ENCODE measurements around the gene STAG1. TPM values are rescaled to one million over a fixed set of nuclear protein-coding genes. Genes with fewer than 3 reads are reported as not detected.
"Not testable (repeated sequence)": the region's sequence is repeated elsewhere in the genome, so short reads cannot be mapped to it uniquely, and the experiment has no call there.

The STAG1 gene
- total RNA-seq, 1 donor from 2014 or later = 24.1 TPM

DNA sequence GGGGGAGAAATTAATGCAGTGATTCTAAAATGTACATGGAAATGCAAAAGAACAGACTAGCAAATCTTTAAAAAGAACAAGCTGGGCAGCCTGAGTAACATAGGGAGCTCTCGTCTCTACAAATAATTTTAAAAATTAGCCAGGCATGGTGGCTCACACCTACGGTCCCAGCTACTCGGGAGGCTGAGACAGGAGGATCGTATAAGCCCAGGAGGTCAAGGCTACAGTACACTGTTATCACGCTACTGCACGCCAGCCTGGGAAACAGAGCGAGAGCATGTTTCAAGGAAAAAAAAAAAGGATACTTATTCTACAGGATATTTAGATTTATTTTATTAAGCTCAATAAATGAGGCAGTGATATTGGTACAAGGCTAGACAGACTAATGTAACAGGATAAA lies 40.9 kb downstream of the STAG1 start:
- no peaks in the 10 kb centered on the region for H3K9me3 ChIP-seq (ENCODE audit: insufficient read depth, low read depth, low read length)
- Mint-ChIP-seq H3K27me3 (ENCODE audit: low read depth, unreplicated experiment) (no peaks in the 10 kb centered on the region), H3K9me3 (ENCODE audit: unreplicated experiment) (no peaks in the 10 kb centered on the region), H3K27ac (ENCODE audit: unreplicated experiment) (no peak overlapping the region), H3K36me3 (ENCODE audit: low read depth, unreplicated experiment) (no peaks in the 10 kb centered on the region), H3K4me3 (ENCODE audit: unreplicated experiment) (no peak overlapping the region), H3K4me1 (ENCODE audit: low read depth, unreplicated experiment) (peaks cover 2% of the 10 kb centered on the region)
- no peak overlapping the region for H3K4me3 ChIP-seq (ENCODE audit: insufficient read depth, low read depth, low read length)
- H3K27me3 ChIP-seq (ENCODE audit: insufficient read depth, low read length) = no peaks in the 10 kb centered on the region
- H4K20me1 ChIP-seq (ENCODE audit: insufficient read depth, low read length) = peaks cover 56% of the 10 kb centered on the region
- H3K4me1 ChIP-seq (ENCODE audit: insufficient read depth, low read length) = no peaks in the 10 kb centered on the region
- no peak overlapping the region for H3K9ac ChIP-seq (ENCODE audit: low read length)
- no peak overlapping the region for H3K27ac ChIP-seq (ENCODE audit: low read depth, low read length)
- H2AFZ ChIP-seq (ENCODE audit: low read depth, low read length) = no peak overlapping the region
- TF ChIP-seq EZH2 (IDR thresholded peaks at IDR 0.05; ENCODE audit: insufficient read depth, low read length) (no peak), CTCF (IDR thresholded peaks at IDR 0.05; ENCODE audit: insufficient read depth, low read depth, low read length) (no peak)
- FAIRE-seq (no peak), DNase-seq (ENCODE audit: low read depth) (no peak)
- H3K36me3 ChIP-seq (ENCODE audit: insufficient read depth, low read length) = no peaks in the 10 kb centered on the region
- H3K79me2 ChIP-seq (ENCODE audit: insufficient read depth, low read length) = peaks cover 94% of the 10 kb centered on the region
- no peak overlapping the region for H3K4me2 ChIP-seq (ENCODE audit: low read length)

DNA sequence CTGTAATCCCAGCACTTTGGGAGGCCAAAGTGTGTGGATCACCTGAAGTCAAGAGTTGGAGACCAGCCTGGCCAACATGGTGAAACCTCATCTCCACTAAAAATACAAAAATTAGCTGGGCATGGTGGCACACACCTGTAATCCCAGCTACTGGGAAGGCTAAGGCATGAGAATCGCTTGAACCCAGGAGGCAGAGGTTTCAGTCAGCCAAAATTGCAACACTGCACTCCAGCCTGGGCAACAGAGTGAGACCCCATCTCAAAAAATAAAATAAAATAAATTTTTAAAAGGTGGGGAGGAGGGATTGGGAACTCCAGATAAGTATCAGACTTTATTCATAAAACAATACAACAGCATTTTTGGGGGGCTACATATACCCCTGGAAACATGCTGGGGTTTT lies 42.4 kb downstream of the STAG1 start:
- H3K27me3 Mint-ChIP-seq (ENCODE audit: low read depth, unreplicated experiment); H3K9me3 Mint-ChIP-seq (ENCODE audit: unreplicated experiment); H2AFZ ChIP-seq (ENCODE audit: low read depth, low read length); H3K27ac Mint-ChIP-seq (ENCODE audit: unreplicated experiment); FAIRE-seq; DNase-seq (ENCODE audit: low read depth); H3K4me1 Mint-ChIP-seq (ENCODE audit: low read depth, unreplicated experiment); H3K9ac ChIP-seq (ENCODE audit: low read length); H3K27me3 ChIP-seq (ENCODE audit: insufficient read depth, low read length); H3K36me3 Mint-ChIP-seq (ENCODE audit: low read depth, unreplicated experiment); H3K9me3 ChIP-seq (ENCODE audit: insufficient read depth, low read depth, low read length); H3K4me3 Mint-ChIP-seq (ENCODE audit: unreplicated experiment); H3K4me3 ChIP-seq (ENCODE audit: insufficient read depth, low read depth, low read length); H3K27ac ChIP-seq (ENCODE audit: low read depth, low read length); H3K36me3 ChIP-seq (ENCODE audit: insufficient read depth, low read length); H3K4me2 ChIP-seq (ENCODE audit: low read length); H3K4me1 ChIP-seq (ENCODE audit: insufficient read depth, low read length): not testable (repeated sequence)
- Histone ChIP-seq H3K79me2 (ENCODE audit: insufficient read depth, low read length) (peaks cover 95% of the 10 kb centered on the region), H4K20me1 (ENCODE audit: insufficient read depth, low read length) (peaks cover 70% of the 10 kb centered on the region)

DNA sequence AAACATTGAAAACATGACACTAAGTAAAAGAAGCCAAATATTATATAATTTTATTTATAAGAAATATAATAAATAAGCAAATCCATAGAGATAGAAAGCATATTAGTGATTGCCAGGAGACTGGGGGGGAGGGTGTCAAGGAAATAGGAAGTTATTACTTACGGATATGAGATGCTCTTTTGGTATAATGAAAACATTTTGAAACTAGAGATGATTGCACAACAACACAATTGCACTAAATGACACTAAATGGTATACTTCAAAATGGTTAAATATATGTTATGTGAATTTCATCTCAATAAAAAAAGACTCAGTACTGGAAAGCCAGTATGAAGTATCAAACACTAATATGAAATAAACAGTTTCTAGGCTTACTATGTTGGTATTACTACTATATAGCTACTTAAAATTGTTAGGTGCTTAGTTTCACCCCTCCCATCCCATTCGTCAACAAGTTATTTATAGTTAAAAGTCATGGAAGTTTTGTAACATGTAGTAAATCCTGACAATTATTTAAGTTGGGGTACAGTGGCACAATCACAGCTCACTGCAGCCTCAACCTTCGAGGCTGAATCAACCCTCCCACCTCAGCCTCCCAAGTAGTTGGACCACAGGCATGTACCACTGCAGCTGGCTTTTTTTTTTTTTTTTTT lies 43.7 kb downstream of the STAG1 start:
- H2AFZ ChIP-seq (ENCODE audit: low read depth, low read length) = no peak overlapping the region
- Mint-ChIP-seq H3K4me1 (ENCODE audit: low read depth, unreplicated experiment) (peaks cover 3% of the 10 kb centered on the region), H3K4me3 (ENCODE audit: unreplicated experiment) (no peak overlapping the region), H3K9me3 (ENCODE audit: unreplicated experiment) (no peaks in the 10 kb centered on the region), H3K36me3 (ENCODE audit: low read depth, unreplicated experiment) (peaks cover 1% of the 10 kb centered on the region), H3K27me3 (ENCODE audit: low read depth, unreplicated experiment) (no peaks in the 10 kb centered on the region), H3K27ac (ENCODE audit: unreplicated experiment) (no peak overlapping the region)
- peaks cover 80% of the 10 kb centered on the region for H4K20me1 ChIP-seq (ENCODE audit: insufficient read depth, low read length)
- no peaks in the 10 kb centered on the region for H3K4me1 ChIP-seq (ENCODE audit: insufficient read depth, low read length)
- no peak overlapping the region for H3K4me3 ChIP-seq (ENCODE audit: insufficient read depth, low read depth, low read length)
- H3K9ac ChIP-seq (ENCODE audit: low read length) = no peak overlapping the region
- FAIRE-seq (no peak), DNase-seq (ENCODE audit: low read depth) (no peak)
- no peak for TF ChIP-seq EZH2 (IDR thresholded peaks at IDR 0.05; ENCODE audit: insufficient read depth, low read length)
- TF ChIP-seq CTCF (IDR thresholded peaks at IDR 0.05; ENCODE audit: insufficient read depth, low read depth, low read length) = no peak
- no peaks in the 10 kb centered on the region for H3K36me3 ChIP-seq (ENCODE audit: insufficient read depth, low read length)
- H3K79me2 ChIP-seq (ENCODE audit: insufficient read depth, low read length) = peaks cover 100% of the 10 kb centered on the region
- H3K9me3 ChIP-seq (ENCODE audit: insufficient read depth, low read depth, low read length) = no peaks in the 10 kb centered on the region
- no peaks in the 10 kb centered on the region for H3K27me3 ChIP-seq (ENCODE audit: insufficient read depth, low read length)
- H3K4me2 ChIP-seq (ENCODE audit: low read length) = no peak overlapping the region
- H3K27ac ChIP-seq (ENCODE audit: low read depth, low read length) = no peak overlapping the region

All from astrocyte (in vitro differentiated cells and primary cell).